Spleen (tissue), 7 donors: ENCODE measurements around the gene STARD6.

Experiments used
- POLR2A ChIP-seq, 3 donors: fragments of 450-650 bp; IDR thresholded peaks; one replicate each; pipeline ENCODE4 v1.5.1; 2017; ENCODE audit warnings: antibody characterized with exemption in 3 of 3, mild to moderate bottlenecking in 1 of 3
- POLR2AphosphoS5 ChIP-seq, 3 donors: sonication (generic); formaldehyde crosslinking; IDR thresholded peaks; one replicate each; pipeline ENCODE4 v1.5.1; 2017; ENCODE audit warnings: antibody characterized with exemption in 3 of 3
- TF ChIP-seq, protein P1 (sequence below), 11 experiments: fragments of 200-600 bp in 7 of 11; fragments of 450-650 bp in 4 of 11; sonication (generic) in 4 of 11; IDR thresholded peaks in 8 of 11; conservative IDR thresholded peaks in 3 of 11; 1 replicate in 7 of 11; 2 replicates in 4 of 11; pipeline versions ENCODE4 v1.4.0 to v1.8.0; 2016 to 2021; ENCODE audit warnings: antibody characterized with exemption in 11 of 11, inconsistent platforms in 4 of 11, mild to moderate bottlenecking in 1 of 11
- donor health status: DM: no; HTN: no; CAD: no; lungs with moderate emphysema.
- donor health status: DM: no; HTN: no; CAD: no.
- donor health status: DM: no; HTN: no; CAD: no.

DNA sequence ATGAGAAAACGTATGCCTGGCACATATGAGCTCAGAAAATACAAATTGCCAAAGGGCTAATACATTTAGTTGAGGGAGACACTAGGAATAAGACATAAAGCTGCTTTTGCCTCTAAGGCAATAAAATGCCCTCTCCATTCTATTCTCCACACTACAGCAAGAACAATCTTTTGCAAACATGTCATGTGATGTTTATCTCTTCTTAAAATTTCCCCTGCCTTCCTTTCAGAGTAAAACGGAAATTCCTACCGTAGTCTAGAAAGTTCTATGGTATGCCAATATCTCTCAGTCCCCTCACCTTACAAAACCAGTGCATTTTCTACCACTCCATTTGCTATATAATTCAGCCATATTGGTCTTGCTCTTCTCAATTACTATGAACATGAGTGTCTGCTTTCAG, 33.2 kb upstream of the STARD6 start:
- TF ChIP-seq, protein P1, sequence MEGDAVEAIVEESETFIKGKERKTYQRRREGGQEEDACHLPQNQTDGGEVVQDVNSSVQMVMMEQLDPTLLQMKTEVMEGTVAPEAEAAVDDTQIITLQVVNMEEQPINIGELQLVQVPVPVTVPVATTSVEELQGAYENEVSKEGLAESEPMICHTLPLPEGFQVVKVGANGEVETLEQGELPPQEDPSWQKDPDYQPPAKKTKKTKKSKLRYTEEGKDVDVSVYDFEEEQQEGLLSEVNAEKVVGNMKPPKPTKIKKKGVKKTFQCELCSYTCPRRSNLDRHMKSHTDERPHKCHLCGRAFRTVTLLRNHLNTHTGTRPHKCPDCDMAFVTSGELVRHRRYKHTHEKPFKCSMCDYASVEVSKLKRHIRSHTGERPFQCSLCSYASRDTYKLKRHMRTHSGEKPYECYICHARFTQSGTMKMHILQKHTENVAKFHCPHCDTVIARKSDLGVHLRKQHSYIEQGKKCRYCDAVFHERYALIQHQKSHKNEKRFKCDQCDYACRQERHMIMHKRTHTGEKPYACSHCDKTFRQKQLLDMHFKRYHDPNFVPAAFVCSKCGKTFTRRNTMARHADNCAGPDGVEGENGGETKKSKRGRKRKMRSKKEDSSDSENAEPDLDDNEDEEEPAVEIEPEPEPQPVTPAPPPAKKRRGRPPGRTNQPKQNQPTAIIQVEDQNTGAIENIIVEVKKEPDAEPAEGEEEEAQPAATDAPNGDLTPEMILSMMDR (IDR thresholded peaks at IDR 0.05 in 8 of 11, conservative IDR thresholded peaks at IDR 0.05 in 3 of 11) = no peak
- TF ChIP-seq POLR2AphosphoS5 (IDR thresholded peaks at IDR 0.05) = no peak
- no peak for TF ChIP-seq POLR2A (IDR thresholded peaks at IDR 0.05)
